ENCODE data around the gene NEU4. TPM values are rescaled to one million over a fixed set of nuclear protein-coding genes. Genes with fewer than 3 reads are reported as not detected.

Gene NEU4
- total RNA-seq, 2 experiments from 2014 or later, result 0.84 TPM; not detected in 1

GRCh38 chr2:241837197-241837965 lies 28.4 kb downstream of the NEU4 start:
- CTCF ChIA-PET (ENCODE audit: unreplicated experiment), result no interaction called here

GRCh38 chr2:241841181-241842066 lies 32.4 kb downstream of the NEU4 start:
- Histone ChIP-seq H3K36me3 (ENCODE audit: insufficient read depth, low read length) (no peaks in the 10 kb centered on the region), H3K79me2 (ENCODE audit: insufficient read depth, low read depth, low read length) (no peaks in the 10 kb centered on the region), H2AFZ (ENCODE audit: low read length) (no peak overlapping the region), H3K9me3 (ENCODE audit: low read length) (no peaks in the 10 kb centered on the region), H3K4me3 (ENCODE audit: low read depth, low read length, poor library complexity, severe bottlenecking) (no peak overlapping the region), H3K9me2 (ENCODE audit: insufficient read depth, low read length) (no peaks in the 10 kb centered on the region), H3K27ac (ENCODE audit: low read depth, low read length, poor library complexity, severe bottlenecking) (no peak overlapping the region), H3K4me2 (ENCODE audit: low read length) (no peak overlapping the region), H3K4me1 (ENCODE audit: insufficient read depth, low read length, poor library complexity, severe bottlenecking) (no peaks in the 10 kb centered on the region), H4K20me1 (ENCODE audit: insufficient read depth, low read length) (no peaks in the 10 kb centered on the region)
- no peak for TF ChIP-seq CTCF (conservative IDR thresholded peaks at IDR 0.05; ENCODE audit: low read length)
- TF ChIP-seq EZH2phosphoT487 (IDR thresholded peaks at IDR 0.05; ENCODE audit: borderline replicate concordance, low read depth, low read length), result no peak
- CTCF ChIA-PET (ENCODE audit: unreplicated experiment), result interaction anchor here (0.6 kb wide), 1 partner anchor 9 kb away, joined by 3 read pairs; no protein-coding TSS in a partner anchor
- BruUV-seq (replicated peaks), result no TSS peak
- intact Hi-C loops (cut with micrococcal nuclease; ENCODE audit: unreplicated experiment), result no loop called here
- POLR2A ChIA-PET, result interaction anchor here (0.7 kb wide), 1 partner anchor 1119 kb away, joined by 3 read pairs; no protein-coding TSS in a partner anchor
- DNase-seq (ENCODE audit: low spot score), result no peak

More at GRCh38 chr2:241837197-241837965, 28.4 kb downstream of the NEU4 start:
- H3K36me3 ChIP-seq (ENCODE audit: insufficient read depth, low read length), result no peaks in the 10 kb centered on the region
- POLR2A ChIA-PET, result interaction anchor here (0.6 kb wide), 1 partner anchor 536 kb away, joined by 3 read pairs; no protein-coding TSS in a partner anchor
- H3K9me3 ChIP-seq (ENCODE audit: low read length), result no peaks in the 10 kb centered on the region
- H3K4me1 ChIP-seq (ENCODE audit: insufficient read depth, low read length, poor library complexity, severe bottlenecking), result no peaks in the 10 kb centered on the region
- H3K27ac ChIP-seq (ENCODE audit: low read depth, low read length, poor library complexity, severe bottlenecking), result no peak overlapping the region
- H3K79me2 ChIP-seq (ENCODE audit: insufficient read depth, low read depth, low read length), result no peaks in the 10 kb centered on the region
- no peak overlapping the region for H3K4me2 ChIP-seq (ENCODE audit: low read length)
- intact Hi-C loops (cut with micrococcal nuclease; ENCODE audit: unreplicated experiment), result no loop called here
- TF ChIP-seq CTCF (conservative IDR thresholded peaks at IDR 0.05; ENCODE audit: low read length) (no peak), EZH2phosphoT487 (IDR thresholded peaks at IDR 0.05; ENCODE audit: borderline replicate concordance, low read depth, low read length) (no peak)
- no peaks in the 10 kb centered on the region for H4K20me1 ChIP-seq (ENCODE audit: insufficient read depth, low read length)
- no peak overlapping the region for H3K4me3 ChIP-seq (ENCODE audit: low read depth, low read length, poor library complexity, severe bottlenecking)
- DNase-seq (ENCODE audit: low spot score), result no peak
- no peak overlapping the region for H2AFZ ChIP-seq (ENCODE audit: low read length)
- no peaks in the 10 kb centered on the region for H3K9me2 ChIP-seq (ENCODE audit: insufficient read depth, low read length)
- BruUV-seq (replicated peaks), result no TSS peak

All from OCI-LY7 (cell line).